Activated CD8-positive, alpha-beta T cell treated with anti-CD3 and anti-CD28 coated beads, Interleukin-2, amount 10 ng/mL, durations not matched to agents 7 days and 5 days (primary cell): ENCODE results near the gene TMEM131. TPM values are rescaled to one million over a fixed set of nuclear protein-coding genes. Genes with fewer than 3 reads are reported as not detected.
"Not testable (repeated sequence)": the region's sequence is repeated elsewhere in the genome, so short reads cannot be mapped to it uniquely, and the experiment has no call there.

Experiments used
- ATAC-seq: fragments of 150-1000 bp; cut with Tn5 transposase; one replicate; pipeline ENCODE4 v1.10.0; 2021; ENCODE audit warnings: moderate library complexity
- CTCF ChIA-PET: fragments of 350-600 bp; sonication (Branson Sonifier 250); formaldehyde crosslinking; loops from one replicate; lab custom pipeline; 2021; ENCODE audit warnings: antibody characterized with exemption; lab: Charles Lee
- POLR2A ChIA-PET: fragments of 350-600 bp; sonication (Branson Sonifier 250); formaldehyde crosslinking; loops from one replicate; lab custom pipeline; 2021; ENCODE audit warnings: antibody characterized with exemption; lab: Charles Lee
- DNase-seq: peaks from one replicate; pipeline ENCODE4 v3.0.0-alpha.2; 2020
- H3K27ac Mint-ChIP-seq: one replicate; pipeline ENCODE4 v1.8.0; 2021; ENCODE audit warnings: mild to moderate bottlenecking, mixed read lengths
- H3K27me3 Mint-ChIP-seq: one replicate; pipeline ENCODE4 v1.8.0; 2021; ENCODE audit warnings: low read depth, mixed read lengths
- H3K36me3 Mint-ChIP-seq: one replicate; pipeline ENCODE4 v1.8.0; 2021; ENCODE audit warnings: low read depth, mixed read lengths
- H3K4me1 Mint-ChIP-seq: one replicate; pipeline ENCODE4 v1.8.0; 2021; ENCODE audit warnings: low read depth, mixed read lengths
- H3K4me3 Mint-ChIP-seq: one replicate; pipeline ENCODE4 v1.8.0; 2021; ENCODE audit warnings: mild to moderate bottlenecking, mixed read lengths
- H3K9me3 Mint-ChIP-seq: one replicate; pipeline ENCODE4 v1.8.0; 2022; ENCODE audit warnings: mixed read lengths; ENCODE audit not compliant: insufficient read depth
- total RNA-seq, 2 experiments: library from RNA; stranded (reverse); gene quantifications; one replicate each; pipeline ENCODE4 v1.2.3, GENCODE V29; 2021

Gene TMEM131
- total RNA-seq, 2 experiments from 2014 or later = 35.9 to 40.7 TPM

GRCh38 chr2:97713296-97714083 lies 282.3 kb downstream of the TMEM131 start, which contains the start of gene ZAP70:
Gene ZAP70 (plus strand): TSS chr2:97713576. CDS start chr2:97724037, 10,461 bp downstream.
- peaks cover 50% of the 10 kb centered on the region for H3K36me3 Mint-ChIP-seq
- ChIA-PET CTCF (interaction anchor here (0.8 to 15.9 kb wide), 13 partner anchors 15 to 751 kb away, joined by 3 to 265 read pairs (median 3); no protein-coding TSS in a partner anchor), POLR2A (interaction anchor here (0.7 to 3.4 kb wide), 18 partner anchors 10 to 750 kb away, joined by 3 to 14 read pairs (median 4); partner anchors contain the start of genes ACTR1B, ANKRD36B and COX5B)
- peaks cover 72% of the 10 kb centered on the region for H3K4me1 Mint-ChIP-seq
- H3K27me3 Mint-ChIP-seq = no peaks in the 10 kb centered on the region
- peak within 1 kb of the TSS; percentile 93 for H3K4me3 Mint-ChIP-seq
- H3K9me3 Mint-ChIP-seq = no peaks in the 10 kb centered on the region
- ATAC-seq (peak; percentile 74), DNase-seq (peak; percentile 82)
- peak within 1 kb of the TSS; percentile 98 for H3K27ac Mint-ChIP-seq

- ATAC-seq (peak; percentile 0), DNase-seq (peak; percentile 31)
- ChIA-PET CTCF (interaction anchor here (0.8 to 15.9 kb wide), 7 partner anchors 14 to 122 kb away, joined by 3 to 265 read pairs (median 4); no protein-coding TSS in a partner anchor), POLR2A (interaction anchor here (0.6 to 3.4 kb wide), 14 partner anchors 10 to 751 kb away, joined by 3 to 14 read pairs (median 4); partner anchors contain the start of genes ACTR1B, ANKRD36B and COX5B)
- Mint-ChIP-seq H3K36me3 (peaks cover 43% of the 10 kb centered on the region), H3K27ac (peak overlapping the region; percentile 98), H3K9me3 (no peaks in the 10 kb centered on the region), H3K4me1 (peaks cover 65% of the 10 kb centered on the region), H3K4me3 (peak overlapping the region; percentile 93), H3K27me3 (no peaks in the 10 kb centered on the region)
Measured at GRCh38 chr2:97712693-97713295, 283.0 kb downstream of the TMEM131 start.

- peak overlapping the region; percentile 93 for H3K4me3 Mint-ChIP-seq
- ATAC-seq, H3K9me3 Mint-ChIP-seq, H3K27me3 Mint-ChIP-seq, DNase-seq: not testable (repeated sequence)
- CTCF ChIA-PET = interaction anchor here (1.1 to 15.9 kb wide), 4 partner anchors 14 to 122 kb away, joined by 3 to 265 read pairs (median 68); no protein-coding TSS in a partner anchor
- H3K36me3 Mint-ChIP-seq = peaks cover 38% of the 10 kb centered on the region
- H3K27ac Mint-ChIP-seq = peak overlapping the region; percentile 98
- POLR2A ChIA-PET = interaction anchor here (1.2 to 3.4 kb wide), 6 partner anchors 12 to 123 kb away, joined by 3 to 14 read pairs (median 4); partner anchors contain the start of genes ACTR1B, ANKRD36B and COX5B
- peaks cover 60% of the 10 kb centered on the region for H3K4me1 Mint-ChIP-seq
Measured at GRCh38 chr2:97712175-97712574, 283.6 kb downstream of the TMEM131 start.

GRCh38 chr2:97711394-97711711 lies 284.4 kb downstream of the TMEM131 start:
- peaks cover 52% of the 10 kb centered on the region for H3K4me1 Mint-ChIP-seq
- ATAC-seq (no peak), DNase-seq (no peak)
- H3K27me3 Mint-ChIP-seq = no peaks in the 10 kb centered on the region
- H3K27ac Mint-ChIP-seq = peak overlapping the region; percentile 13
- ChIA-PET CTCF (interaction anchor here (1.5 to 15.9 kb wide), 4 partner anchors 13 to 61 kb away, joined by 4 to 265 read pairs (median 68); no protein-coding TSS in a partner anchor), POLR2A (interaction anchor here (1.4 kb wide), 1 partner anchor 12 kb away, joined by 3 read pairs; no protein-coding TSS in a partner anchor)
- H3K4me3 Mint-ChIP-seq = no peak overlapping the region
- H3K36me3 Mint-ChIP-seq = peaks cover 32% of the 10 kb centered on the region
- no peaks in the 10 kb centered on the region for H3K9me3 Mint-ChIP-seq

- no peaks in the 10 kb centered on the region for H3K27me3 Mint-ChIP-seq
- no peaks in the 10 kb centered on the region for H3K9me3 Mint-ChIP-seq
- H3K27ac Mint-ChIP-seq = no peak overlapping the region
- no peak for ATAC-seq
- peaks cover 36% of the 10 kb centered on the region for H3K4me1 Mint-ChIP-seq
- no peak overlapping the region for H3K4me3 Mint-ChIP-seq
- peaks cover 4% of the 10 kb centered on the region for H3K36me3 Mint-ChIP-seq
- CTCF ChIA-PET = interaction anchor here (0.8 to 15.9 kb wide), 11 partner anchors 9 to 129 kb away, joined by 3 to 265 read pairs (median 9); no protein-coding TSS in a partner anchor
- no peak for DNase-seq
- POLR2A ChIA-PET = interaction anchor here (1.0 to 2.0 kb wide), 3 partner anchors 9 to 118 kb away, joined by 3 to 14 read pairs (median 3); no protein-coding TSS in a partner anchor
Measured at GRCh38 chr2:97708608-97709007, 287.1 kb downstream of the TMEM131 start.

GRCh38 chr2:97708048-97708380 lies 287.7 kb downstream of the TMEM131 start:
- Mint-ChIP-seq H3K27me3 (no peaks in the 10 kb centered on the region), H3K36me3 (peaks cover 2% of the 10 kb centered on the region), H3K4me1 (peaks cover 31% of the 10 kb centered on the region), H3K9me3 (no peaks in the 10 kb centered on the region), H3K4me3 (no peak overlapping the region), H3K27ac (no peak overlapping the region)
- ChIA-PET POLR2A (interaction anchor here (1.0 to 2.0 kb wide), 2 partner anchors 10 to 16 kb away, joined by 3 to 14 read pairs; no protein-coding TSS in a partner anchor), CTCF (interaction anchor here (2.4 to 15.9 kb wide), 6 partner anchors 9 to 60 kb away, joined by 9 to 265 read pairs (median 14); no protein-coding TSS in a partner anchor)
- DNase-seq (no peak), ATAC-seq (no peak)

- DNase-seq (no peak), ATAC-seq (no peak)
- Mint-ChIP-seq H3K27ac (no peak overlapping the region), H3K27me3 (no peaks in the 10 kb centered on the region), H3K36me3 (peaks cover 2% of the 10 kb centered on the region), H3K9me3 (no peaks in the 10 kb centered on the region), H3K4me3 (no peak overlapping the region), H3K4me1 (peaks cover 29% of the 10 kb centered on the region)
- ChIA-PET CTCF (interaction anchor here (2.6 to 15.9 kb wide), 5 partner anchors 9 to 60 kb away, joined by 12 to 265 read pairs (median 17); no protein-coding TSS in a partner anchor), POLR2A (no interaction called here)
Measured at GRCh38 chr2:97707362-97708047, 288.2 kb downstream of the TMEM131 start.

- peaks cover 22% of the 10 kb centered on the region for H3K4me1 Mint-ChIP-seq
- no peaks in the 10 kb centered on the region for H3K27me3 Mint-ChIP-seq
- no peak overlapping the region for H3K4me3 Mint-ChIP-seq
- POLR2A ChIA-PET = no interaction called here
- peaks cover 2% of the 10 kb centered on the region for H3K36me3 Mint-ChIP-seq
- CTCF ChIA-PET = interaction anchor here (2.9 to 15.9 kb wide), 3 partner anchors 8 to 116 kb away, joined by 15 to 265 read pairs (median 130); partner anchors contain the start of gene ANKRD36B
- H3K9me3 Mint-ChIP-seq = no peaks in the 10 kb centered on the region
- ATAC-seq (no peak), DNase-seq (no peak)
- no peak overlapping the region for H3K27ac Mint-ChIP-seq
Measured at GRCh38 chr2:97706708-97707345, 288.9 kb downstream of the TMEM131 start.
